Smooth muscle cell (in vitro differentiated cells): ENCODE data around the gene IQGAP2. TPM values are rescaled to one million over a fixed set of nuclear protein-coding genes. Genes with fewer than 3 reads are reported as not detected.

Experiments
- DNase-seq: peaks from one replicate; lab custom pipeline; 2025; ENCODE audit not compliant: unreplicated experiment; lab: John Stamatoyannopoulos, UW
- H2AFZ ChIP-seq: fragments of 200-600 bp; sonication (generic); 2 replicates; pipeline ENCODE4 v1.6.0; 2016; ENCODE audit warnings: antibody characterized with exemption, low read depth, mild to moderate bottlenecking
- H3F3A ChIP-seq: fragments of 200-600 bp; sonication (generic); 2 replicates; pipeline ENCODE4 v1.6.0; 2017; ENCODE audit warnings: antibody characterized with exemption, low read depth
- H3K27ac ChIP-seq: fragments of 200-600 bp; sonication (generic); 2 replicates; pipeline ENCODE4 v1.5.1; 2016; ENCODE audit warnings: low read depth, mild to moderate bottlenecking
- H3K27me3 ChIP-seq: fragments of 200-600 bp; sonication (generic); 2 replicates; pipeline ENCODE4 v1.6.1; 2016; ENCODE audit warnings: low read depth, mild to moderate bottlenecking
- H3K36me3 ChIP-seq: fragments of 200-600 bp; sonication (generic); 2 replicates; pipeline ENCODE4 v1.5.1; 2016; ENCODE audit warnings: low read depth
- H3K4me1 ChIP-seq: fragments of 200-600 bp; sonication (generic); 2 replicates; pipeline ENCODE4 v1.5.1; 2016; ENCODE audit warnings: low read depth
- H3K4me2 ChIP-seq: fragments of 200-600 bp; sonication (generic); 2 replicates; pipeline ENCODE4 v1.6.0; 2016; ENCODE audit warnings: mild to moderate bottlenecking
- H3K4me3 ChIP-seq: fragments of 200-600 bp; sonication (generic); 2 replicates; pipeline ENCODE4 v1.5.1; 2016; ENCODE audit warnings: mild to moderate bottlenecking
- H3K79me2 ChIP-seq: fragments of 200-600 bp; sonication (generic); 2 replicates; pipeline ENCODE4 v1.6.0; 2016; ENCODE audit warnings: low read depth, mild to moderate bottlenecking
- H3K9ac ChIP-seq: fragments of 200-600 bp; sonication (generic); 2 replicates; pipeline ENCODE4 v1.6.0; 2016; ENCODE audit warnings: low read depth
- H3K9me3 ChIP-seq: fragments of 200-600 bp; sonication (generic); replicated peaks from 2 replicates; pipeline ENCODE4 v1.5.1; 2016; ENCODE audit warnings: low read depth
- H4K20me1 ChIP-seq: fragments of 200-600 bp; sonication (generic); 2 replicates; pipeline ENCODE4 v1.6.0; 2016; ENCODE audit warnings: low read depth
- CTCF ChIP-seq: fragments of 200-600 bp; sonication (generic); IDR thresholded peaks from 2 replicates; pipeline ENCODE4 v1.5.1; 2017; ENCODE audit warnings: borderline replicate concordance, mild to moderate bottlenecking, antibody characterized with exemption; ENCODE audit not compliant: insufficient read depth, poor library complexity, severe bottlenecking
- WGBS: methylation state at CpG from one replicate; pipeline ENCODE4 v1.1.7; 2016; ENCODE audit warnings: low lambda C conversion rate; 5-methylcytosine and 5-hydroxymethylcytosine counted together
- polyA plus RNA-seq: library from polyadenylated mRNA; unstranded; fragments of >200 nt; fragmentation: Nextera tagmentation; extraction: Ambion mirVana; gene quantifications from 2 replicates; pipeline ENCODE4 v1.2.1, GENCODE V29; 2016
- total RNA-seq: library from RNA; depleted of rRNA; stranded (reverse); fragments of >200 nt; gene quantifications from 2 replicates; pipeline ENCODE4 v1.2.3, GENCODE V29; 2014

The IQGAP2 gene
- total and polyA plus RNA-seq, 2 experiments from 2014 or later: 7.3 to 16.6 TPM

GRCh38 chr5:76487386-76487785 lies 84.3 kb downstream of the IQGAP2 start:
- Histone ChIP-seq H3K27me3 (no peaks in the 10 kb centered on the region), H2AFZ (no peak overlapping the region), H3K9ac (no peak overlapping the region), H3K4me1 (peaks cover 11% of the 10 kb centered on the region), H3K79me2 (no peaks in the 10 kb centered on the region), H4K20me1 (no peaks in the 10 kb centered on the region), H3K36me3 (no peaks in the 10 kb centered on the region), H3K4me3 (no peak overlapping the region), H3K4me2 (no peak overlapping the region), H3K9me3 (no peaks in the 10 kb centered on the region), H3F3A (no peaks in the 10 kb centered on the region), H3K27ac (no peak overlapping the region)
- no peak for TF ChIP-seq CTCF
- WGBS: 98% methylated on average over 4 of the region's 4 CpGs
- DNase-seq: no peak

DNA sequence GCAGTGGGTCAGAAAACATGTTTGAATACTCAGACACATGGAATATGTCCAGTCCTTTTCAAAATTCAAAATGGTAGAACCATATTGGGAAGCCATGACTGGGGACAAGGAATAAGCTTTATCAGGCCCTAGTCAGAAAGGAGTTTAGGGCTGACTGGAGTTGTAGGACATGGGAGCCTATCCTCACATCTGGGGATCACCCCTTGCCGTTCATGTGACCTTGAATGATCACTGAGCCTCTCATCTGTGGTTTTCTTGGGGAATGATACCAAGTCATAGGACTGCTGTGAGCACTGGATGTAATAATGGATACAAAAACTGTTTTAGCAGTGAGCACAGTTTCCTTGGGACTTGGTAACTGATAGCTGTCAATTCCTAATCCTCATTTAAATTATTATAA lies 84.7 kb downstream of the IQGAP2 start:
- Histone ChIP-seq H3K9ac (no peak overlapping the region), H3F3A (no peaks in the 10 kb centered on the region)
- WGBS: 91% methylated on average over 1 of the region's 1 CpG

DNA sequence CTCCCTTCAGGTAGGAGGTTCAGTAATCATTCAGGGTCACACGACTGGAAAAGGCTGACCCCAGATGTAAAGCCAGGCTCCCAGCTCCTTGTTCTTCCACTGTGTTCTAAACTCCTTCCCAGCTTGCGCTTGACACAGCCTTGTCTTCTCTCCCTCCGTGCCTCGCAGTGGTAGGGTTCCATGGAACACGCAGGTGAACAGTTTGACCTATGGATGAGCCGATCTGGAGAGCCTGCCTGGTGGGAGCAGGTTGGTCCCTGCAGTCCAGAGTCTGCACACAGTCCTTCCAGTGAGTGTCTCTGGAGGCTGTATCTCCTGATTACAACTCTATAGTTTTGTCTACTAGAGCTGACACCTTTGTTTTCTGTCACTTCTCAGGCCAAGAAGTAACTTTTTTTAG lies 85.9 kb downstream of the IQGAP2 start:
- Histone ChIP-seq H3F3A (no peaks in the 10 kb centered on the region), H3K27ac (no peak overlapping the region), H3K4me1 (peaks cover 14% of the 10 kb centered on the region), H3K4me3 (no peak overlapping the region), H3K4me2 (no peak overlapping the region), H3K36me3 (no peaks in the 10 kb centered on the region), H3K9ac (no peak overlapping the region), H4K20me1 (no peaks in the 10 kb centered on the region), H3K79me2 (no peaks in the 10 kb centered on the region), H2AFZ (no peak overlapping the region), H3K27me3 (no peaks in the 10 kb centered on the region), H3K9me3 (no peaks in the 10 kb centered on the region)
- WGBS: 89% methylated on average over 6 of the region's 6 CpGs
- DNase-seq: no peak
- TF ChIP-seq CTCF: no peak

More for the DNA sequence above, 84.7 kb downstream of the IQGAP2 start:
- Histone ChIP-seq H3K36me3 (no peaks in the 10 kb centered on the region), H2AFZ (no peak overlapping the region), H3K4me1 (peaks cover 14% of the 10 kb centered on the region), H3K27me3 (no peaks in the 10 kb centered on the region), H3K4me2 (no peak overlapping the region), H3K9me3 (no peaks in the 10 kb centered on the region), H3K79me2 (no peaks in the 10 kb centered on the region), H3K27ac (no peak overlapping the region), H3K4me3 (no peak overlapping the region), H4K20me1 (no peaks in the 10 kb centered on the region)
- no peak for DNase-seq
- TF ChIP-seq CTCF: no peak

DNA sequence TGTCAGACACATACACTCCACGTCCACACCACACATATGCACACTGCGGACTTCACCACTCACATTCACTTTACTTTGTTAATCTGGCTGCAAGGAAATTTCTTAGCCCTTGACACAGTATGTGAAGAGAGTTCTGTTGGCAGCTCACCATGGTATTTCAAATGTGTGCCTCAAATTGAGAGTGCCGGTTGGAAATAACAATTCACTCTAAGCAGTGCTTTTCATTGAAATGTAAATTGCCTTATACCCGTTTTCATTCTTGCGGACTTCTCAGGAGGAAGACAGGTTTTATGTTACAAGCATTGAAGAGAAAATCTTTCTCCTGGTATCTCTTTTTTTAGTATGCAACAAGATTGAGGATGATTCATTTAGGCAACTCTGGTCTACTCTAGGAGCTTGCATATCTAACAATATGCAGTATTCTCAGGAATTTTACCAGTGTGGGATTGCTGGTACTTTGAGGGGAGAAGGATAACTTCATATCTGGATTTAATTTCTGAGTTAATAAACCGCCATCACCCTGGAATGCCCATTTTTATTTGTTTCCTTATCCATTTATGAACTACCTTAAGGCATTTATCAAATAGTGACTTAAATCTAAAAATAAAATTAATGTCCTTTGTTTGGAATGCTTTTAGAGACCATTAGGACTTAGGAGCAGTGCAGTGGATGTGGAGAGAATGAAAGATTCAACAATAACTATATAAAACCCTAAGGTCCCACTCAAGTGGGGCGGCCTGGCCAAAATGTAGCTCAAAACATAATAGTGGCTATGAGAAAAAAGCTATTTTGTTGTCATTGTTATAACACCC lies 87.0 kb downstream of the IQGAP2 start:
- no peak overlapping the region for H3K9ac ChIP-seq

More for the DNA sequence above, 87.0 kb downstream of the IQGAP2 start:
- WGBS: 67% methylated on average over 7 of the region's 7 CpGs
- no peaks in the 10 kb centered on the region for H3K9me3 ChIP-seq
- H3K36me3 ChIP-seq: no peaks in the 10 kb centered on the region
- DNase-seq: no peak
- H3F3A ChIP-seq: no peaks in the 10 kb centered on the region
- peaks cover 14% of the 10 kb centered on the region for H3K4me1 ChIP-seq
- no peaks in the 10 kb centered on the region for H3K27me3 ChIP-seq
- TF ChIP-seq CTCF: no peak
- H3K27ac ChIP-seq: no peak overlapping the region
- no peaks in the 10 kb centered on the region for H4K20me1 ChIP-seq
- no peaks in the 10 kb centered on the region for H3K79me2 ChIP-seq
- no peak overlapping the region for H3K4me2 ChIP-seq
- no peak overlapping the region for H2AFZ ChIP-seq
- no peak overlapping the region for H3K4me3 ChIP-seq
